Psoas muscle (tissue), 8 donors: Measurements from ENCODE around the gene OR4X1. TPM values are rescaled to one million over a fixed set of nuclear protein-coding genes. Genes with fewer than 3 reads are reported as not detected.
A peak's percentile ranks its signal among the peaks of the same experiment; 100 is the strongest.
"Not testable (repeated sequence)": the region's sequence is repeated elsewhere in the genome, so short reads cannot be mapped to it uniquely, and the experiment has no call there.

Experiments used
- ATAC-seq, 4 donors: fragments of 200-7000 bp; cut with Tn5 transposase; one replicate each; pipeline ENCODE4 v1.9.1; 2020; ENCODE audit warnings: moderate library complexity in 3 of 4, mild to moderate bottlenecking in 2 of 4
- DNase-seq, 2 donors: peaks; one replicate each; pipeline ENCODE4 v3.0.0-alpha.2; 2020
- H3K27ac ChIP-seq: fragments of 200-600 bp; one replicate; pipeline ENCODE4 v1.8.0; 2022
- H3K27me3 ChIP-seq, 3 donors: fragments of 200-600 bp in 1 of 3; one replicate each; pipeline versions ENCODE4 v1.6.1 to v1.8.0; 2013 to 2022; ENCODE audit warnings: low read length in 2 of 3, mild to moderate bottlenecking in 2 of 3, moderate library complexity in 1 of 3; ENCODE audit not compliant: insufficient read depth in 3 of 3
- H3K36me3 ChIP-seq, 2 donors: fragments of 200-600 bp in 1 of 2; one replicate each; pipeline versions ENCODE4 v1.6.1 to v1.8.0; 2013 to 2022; ENCODE audit warnings: low read depth in 1 of 2, mild to moderate bottlenecking in 1 of 2, moderate library complexity in 1 of 2; ENCODE audit not compliant: insufficient read depth in 1 of 2
- H3K4me1 ChIP-seq: fragments of 200-600 bp; one replicate; pipeline ENCODE4 v1.8.0; 2022
- H3K4me3 ChIP-seq: fragments of 200-600 bp; one replicate; pipeline ENCODE4 v1.8.0; 2022; ENCODE audit warnings: mild to moderate bottlenecking
- H3K9me3 ChIP-seq: fragments of 200-600 bp; one replicate; pipeline ENCODE4 v1.8.0; 2022
- WGBS, 3 donors: extraction: QIAGEN DNeasy Blood & Tissue Kit; methylation state at CpG; one replicate each; pipeline versions ENCODE4 v1.1.6 to v1.1.7; 2013; 5-methylcytosine and 5-hydroxymethylcytosine counted together
- intact Hi-C, 2 donors: fragments of 100-400 bp; cut with DNase I; formaldehyde crosslinking; loops; one replicate each; pipeline versions ENCODE4 v1.11.0 to v1.14.2; 2022
- polyA plus RNA-seq, 3 donors: library from polyadenylated mRNA; stranded (reverse); fragments of 200-250 nt; gene quantifications; one replicate each; pipeline ENCODE4 v1.2.3, GENCODE V29; 2013
- total RNA-seq, 4 donors: library from RNA; stranded (reverse); fragmentation: NEBNext Ultra II Directional in 2 of 4; extraction: Animal tissue kit (Norgen Biotek cat#: 25700) in 2 of 4; gene quantifications; one replicate each; pipeline versions ENCODE4 v1.2.1 to v1.2.4, GENCODE V29; 2021 to 2023
- TF ChIP-seq, protein P1 (sequence below): fragments of 200-600 bp; IDR thresholded peaks from one replicate; pipeline ENCODE4 v1.8.0; 2022; ENCODE audit warnings: antibody characterized with exemption
- donor health status: healthy with polysubstance abuse.
- donor health status: DM: no; HTN: no; CAD: no; lungs with moderate emphysema.
- donor health status: Bipolar disorder and iron deficiency.
- donor health status: healthy.
- donor health status: DM: yes; HTN: yes; CAD: no.
- donor health status: DM: no; HTN: no; CAD: no.
- donor health status: DM: no; HTN: no; CAD: no.
- donor health status: DM: yes; HTN: yes; CAD: no.

The OR4X1 gene
- total and polyA plus RNA-seq, 7 donors: not detected

DNA sequence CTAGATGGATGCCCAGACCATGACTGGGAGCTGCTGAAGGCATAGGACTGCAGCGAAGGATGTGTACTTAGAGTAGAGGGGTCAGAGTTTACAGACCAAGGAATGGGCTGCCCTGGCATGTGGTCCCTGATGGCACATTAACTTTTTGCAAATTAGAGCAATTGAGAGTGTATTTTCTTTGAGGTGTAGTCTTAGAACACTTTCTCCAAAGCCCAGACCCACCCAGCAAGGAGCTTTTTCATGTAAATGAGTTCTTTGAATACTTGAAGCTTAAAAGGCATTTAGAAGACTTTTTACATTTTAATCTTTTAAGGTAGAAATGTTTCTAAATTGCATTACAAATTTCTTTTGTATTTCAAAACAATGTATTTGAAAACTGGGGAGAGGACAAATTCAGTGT is 8.9 kb downstream of the OR4X1 start:
- 17 to 32% (median 20%) methylated on average over 1 of the region's 1 CpG for WGBS, 3 donors

DNA sequence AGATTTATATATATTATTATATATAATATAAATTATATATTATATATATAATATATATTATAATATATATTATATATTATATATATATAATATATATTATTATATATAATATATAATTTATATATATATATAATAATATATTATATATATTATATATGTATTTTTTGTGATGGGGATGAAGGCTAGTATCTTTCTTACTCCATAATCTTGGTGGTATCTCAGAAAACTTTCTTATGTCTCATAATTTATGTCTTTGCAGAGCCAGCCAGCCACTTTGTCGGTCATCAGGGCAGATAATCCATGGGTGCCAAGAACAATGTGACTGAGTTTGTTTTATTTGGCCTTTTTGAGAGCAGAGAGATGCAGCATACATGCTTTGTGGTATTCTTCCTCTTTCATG is 42.3 kb downstream of the OR4X1 start, which contains the start of gene OR4S1:
TSS of gene OR4S1 (plus strand) at position 301 of the 400 bp plus-strand sequence. CDS start at position 301, 0 bp downstream.
- Histone ChIP-seq H3K27ac (no peak within 1 kb of the TSS), H3K4me3 (no peak within 1 kb of the TSS), H3K9me3 (no peaks in the 10 kb centered on the region), H3K27me3 (no peaks in the 10 kb centered on the region), H3K36me3 (no peaks in the 10 kb centered on the region), H3K4me1 (no peaks in the 10 kb centered on the region)
- DNase-seq (no peak), ATAC-seq (no peak)
- WGBS, 3 donors: 47 to 65% (median 62%) methylated on average over 1 of the region's 1 CpG
- intact Hi-C loops: no loop called here
- TF ChIP-seq, protein P1, sequence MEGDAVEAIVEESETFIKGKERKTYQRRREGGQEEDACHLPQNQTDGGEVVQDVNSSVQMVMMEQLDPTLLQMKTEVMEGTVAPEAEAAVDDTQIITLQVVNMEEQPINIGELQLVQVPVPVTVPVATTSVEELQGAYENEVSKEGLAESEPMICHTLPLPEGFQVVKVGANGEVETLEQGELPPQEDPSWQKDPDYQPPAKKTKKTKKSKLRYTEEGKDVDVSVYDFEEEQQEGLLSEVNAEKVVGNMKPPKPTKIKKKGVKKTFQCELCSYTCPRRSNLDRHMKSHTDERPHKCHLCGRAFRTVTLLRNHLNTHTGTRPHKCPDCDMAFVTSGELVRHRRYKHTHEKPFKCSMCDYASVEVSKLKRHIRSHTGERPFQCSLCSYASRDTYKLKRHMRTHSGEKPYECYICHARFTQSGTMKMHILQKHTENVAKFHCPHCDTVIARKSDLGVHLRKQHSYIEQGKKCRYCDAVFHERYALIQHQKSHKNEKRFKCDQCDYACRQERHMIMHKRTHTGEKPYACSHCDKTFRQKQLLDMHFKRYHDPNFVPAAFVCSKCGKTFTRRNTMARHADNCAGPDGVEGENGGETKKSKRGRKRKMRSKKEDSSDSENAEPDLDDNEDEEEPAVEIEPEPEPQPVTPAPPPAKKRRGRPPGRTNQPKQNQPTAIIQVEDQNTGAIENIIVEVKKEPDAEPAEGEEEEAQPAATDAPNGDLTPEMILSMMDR: no peak

More for the DNA sequence above, 8.9 kb downstream of the OR4X1 start:
- H3K4me3 ChIP-seq: no peak overlapping the region
- no peaks in the 10 kb centered on the region for H3K9me3 ChIP-seq
- ATAC-seq (no peak), DNase-seq (no peak)
- H3K36me3 ChIP-seq: no peaks in the 10 kb centered on the region
- no peaks in the 10 kb centered on the region for H3K4me1 ChIP-seq
- intact Hi-C loops: no loop called here
- no peaks in the 10 kb centered on the region for H3K27me3 ChIP-seq
- H3K27ac ChIP-seq: no peak overlapping the region
- TF ChIP-seq, protein P1: no peak

DNA sequence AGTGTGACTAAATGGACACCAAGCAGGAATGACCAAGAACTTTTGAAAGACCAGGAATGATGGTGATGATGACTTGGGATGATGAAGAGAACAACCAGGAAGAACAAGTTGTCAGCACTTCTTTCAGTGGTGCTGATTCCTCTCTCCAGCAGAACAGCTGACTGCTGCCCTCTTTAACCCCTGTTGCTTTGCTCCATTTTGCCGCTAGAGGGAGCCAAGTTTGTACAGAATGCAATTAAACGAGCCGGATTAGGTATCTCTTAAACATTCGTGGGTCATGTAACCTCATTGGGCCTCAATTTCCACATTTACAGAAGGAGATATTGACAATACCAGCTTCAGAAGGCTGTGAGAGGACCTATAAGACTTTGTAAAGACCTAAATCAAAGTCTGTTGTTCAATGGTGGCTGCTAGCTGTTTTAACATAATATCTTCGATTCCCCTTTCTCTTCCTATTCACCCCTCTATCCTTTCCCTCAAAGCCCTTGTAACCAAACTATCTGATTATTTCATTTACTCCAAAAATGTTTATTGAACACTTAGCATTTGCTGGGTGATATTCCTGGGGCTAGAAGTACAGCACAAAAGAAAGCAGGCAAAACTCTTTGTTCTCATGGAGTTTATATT is 44.2 kb downstream of the OR4X1 start:
- ATAC-seq: no peak
- no peak overlapping the region for H3K27ac ChIP-seq
- H3K4me3 ChIP-seq: no peak overlapping the region
- TF ChIP-seq, protein P1: peak; percentile 37
- 21 to 24% (median 21%) methylated on average over 5 of the region's 5 CpGs for WGBS, 3 donors
- intact Hi-C loops: no loop called here
- no peaks in the 10 kb centered on the region for H3K36me3 ChIP-seq
- H3K9me3 ChIP-seq: no peaks in the 10 kb centered on the region
- H3K27me3 ChIP-seq: no peaks in the 10 kb centered on the region
- H3K4me1 ChIP-seq: no peaks in the 10 kb centered on the region
- DNase-seq: peak in 1 of 2 donors; percentile 16

DNA sequence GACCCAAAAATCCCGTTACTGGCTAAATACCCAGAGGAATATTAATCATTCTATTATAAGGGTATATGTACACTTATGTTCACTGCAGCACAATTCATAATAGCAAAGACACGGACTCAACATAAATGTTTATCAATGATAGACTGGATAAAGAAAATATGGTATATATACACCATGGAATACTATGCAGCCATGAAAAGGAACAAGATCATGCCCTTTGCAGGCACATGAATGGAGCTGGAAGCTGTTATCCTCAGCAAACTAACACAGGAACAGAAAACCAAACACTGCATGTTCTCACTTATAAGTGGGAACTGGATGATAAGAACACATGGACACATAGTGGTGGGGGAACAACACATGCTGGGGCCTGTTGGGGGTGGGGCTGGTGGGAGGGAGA is 49.9 kb downstream of the OR4X1 start:
- H3K4me1 ChIP-seq, H3K27ac ChIP-seq, intact Hi-C loops, H3K4me3 ChIP-seq, ATAC-seq, DNase-seq, H3K27me3 ChIP-seq, H3K9me3 ChIP-seq, H3K36me3 ChIP-seq: not testable (repeated sequence)
- 65 to 75% (median 70%) methylated on average over 2 of the region's 2 CpGs for WGBS, 3 donors

Other genes starting within 250 kb of the OR4X1 start
- not detected for gene OR4B1, start 47.1 kb upstream of the OR4X1 start, total RNA-seq
- gene OR4B1, start 47.1 kb upstream of the OR4X1 start, polyA plus RNA-seq: not detected
- not detected for gene OR4X2, start 18.8 kb upstream of the OR4X1 start, total RNA-seq
- not detected for gene OR4X2, start 18.8 kb upstream of the OR4X1 start, polyA plus RNA-seq
- gene OR4S1, start 42.4 kb downstream of the OR4X1 start, total RNA-seq: under 1 TPM in 1 of 4 donors, not detected in 3; 0.24 TPM
- not detected for gene OR4S1, start 42.4 kb downstream of the OR4X1 start, polyA plus RNA-seq
- not detected for gene OR4C3, start 61.1 kb downstream of the OR4X1 start, total RNA-seq
- not detected for gene OR4C3, start 61.1 kb downstream of the OR4X1 start, polyA plus RNA-seq
- not detected for gene OR4C5, start 102.6 kb downstream of the OR4X1 start, total RNA-seq
- gene OR4C5, start 102.6 kb downstream of the OR4X1 start, polyA plus RNA-seq: not detected
- not detected for gene OR4A47, start 224.9 kb downstream of the OR4X1 start, total RNA-seq
- gene OR4A47, start 224.9 kb downstream of the OR4X1 start, polyA plus RNA-seq: not detected